GM21423 (cell line): ENCODE measurements around the gene AIP.

Experiments used
- ATAC-seq: cut with Tn5 transposase; IDR thresholded peaks from one replicate; pipeline ENCODE4 v1.9.1; 2021; ENCODE audit warnings: mild to moderate bottlenecking, moderate library complexity; ENCODE audit not compliant: unreplicated experiment

Gene AIP

GRCh38 chr11:67525275-67525976 is 42.6 kb downstream of the AIP start:
- no peak for ATAC-seq

- no peak for ATAC-seq
Observed at GRCh38 chr11:67528376-67528775, 45.5 kb downstream of the AIP start.

- no peak for ATAC-seq
Observed at GRCh38 chr11:67530282-67530592, 47.4 kb downstream of the AIP start.

- no peak for ATAC-seq
Observed at GRCh38 chr11:67532889-67533288, 50.1 kb downstream of the AIP start.

- no peak for ATAC-seq
Observed at GRCh38 chr11:67534070-67534679, 51.3 kb downstream of the AIP start.

GRCh38 chr11:67535561-67535960 is 52.7 kb downstream of the AIP start:
- no peak for ATAC-seq

GRCh38 chr11:67538306-67538705 is 55.5 kb downstream of the AIP start:
- no peak for ATAC-seq

GRCh38 chr11:67538823-67539505 is 56.1 kb downstream of the AIP start:
- no peak for ATAC-seq

GRCh38 chr11:67539550-67539949 is 56.7 kb downstream of the AIP start:
- ATAC-seq, result no peak
